Right ventricle myocardium inferior (tissue), 1 donor: Measurements from ENCODE around the gene VPS11. TPM values are rescaled to one million over a fixed set of nuclear protein-coding genes. Genes with fewer than 3 reads are reported as not detected.
"Not testable (repeated sequence)": the region's sequence is repeated elsewhere in the genome, so short reads cannot be mapped to it uniquely, and the experiment has no call there.

Experiments
- ATAC-seq: fragments of 200-7000 bp; cut with Tn5 transposase; one replicate; pipeline ENCODE4 v1.9.1; 2020; ENCODE audit warnings: mild to moderate bottlenecking, moderate library complexity
- DNase-seq: peaks from one replicate; pipeline ENCODE4 v3.0.0; 2021; ENCODE audit errors: missing footprints
- intact Hi-C: fragments of 100-400 bp; cut with DNase I; formaldehyde crosslinking; loops from one replicate; pipeline ENCODE4 v1.11.0; 2022
- total RNA-seq: library from RNA; stranded (reverse); fragmentation: NEBNext Ultra II Directional; extraction: Animal tissue kit (Norgen Biotek cat#: 25700); gene quantifications from one replicate; pipeline ENCODE4 v1.2.1, GENCODE V29; 2021
- donor health status: DM: no; HTN: yes; CAD: no; lungs with severe emphysema.

The VPS11 gene
- total RNA-seq, 1 donor from 2014 or later, result 19.3 TPM

GRCh38 chr11:119095066-119095880 lies 27.7 kb downstream of the VPS11 start:
- ATAC-seq (peak; percentile 97), DNase-seq (peak; percentile 98)
- intact Hi-C loops, result no loop called here

- intact Hi-C loops, result loop anchor here (5.0 kb wide), 1 partner anchor 172 kb away; the partner anchor contains the start of gene BCL9L
- no peak for ATAC-seq
- no peak for DNase-seq
Observed at GRCh38 chr11:119099711-119100110, 32.1 kb downstream of the VPS11 start.

GRCh38 chr11:119100246-119100970 lies 32.8 kb downstream of the VPS11 start:
- intact Hi-C loops, result loop anchor here (5.0 kb wide), 1 partner anchor 173 kb away; the partner anchor contains the start of gene BCL9L
- ATAC-seq, result no peak
- DNase-seq, result no peak

GRCh38 chr11:119100994-119101758 lies 33.6 kb downstream of the VPS11 start:
- intact Hi-C loops, result loop anchor here (5.0 kb wide), 1 partner anchor 174 kb away; the partner anchor contains the start of gene BCL9L
- no peak for ATAC-seq
- DNase-seq, result no peak

- DNase-seq (peak; percentile 94), ATAC-seq (peak; percentile 97)
- intact Hi-C loops, result loop anchor here (2.0 to 5.0 kb wide), 2 partner anchors 71 to 175 kb away; partner anchors contain the start of genes BCL9L and SLC37A4
Observed at GRCh38 chr11:119101759-119102423, 34.3 kb downstream of the VPS11 start, which contains the start of gene DPAGT1. Gene DPAGT1 (minus strand): TSS chr11:119101853. CDS start chr11:119101655, 198 bp downstream.

GRCh38 chr11:119103161-119103664 lies 35.6 kb downstream of the VPS11 start:
- ATAC-seq, DNase-seq: not testable (repeated sequence)
- intact Hi-C loops, result loop anchor here (2.0 to 5.0 kb wide), 2 partner anchors 72 to 176 kb away; partner anchors contain the start of genes BCL9L and SLC37A4

- DNase-seq, result no peak
- intact Hi-C loops, result loop anchor here (2.0 to 5.0 kb wide), 2 partner anchors 73 to 176 kb away; partner anchors contain the start of genes BCL9L and SLC37A4
- no peak for ATAC-seq
Observed at GRCh38 chr11:119103793-119104192, 36.2 kb downstream of the VPS11 start.

GRCh38 chr11:119106564-119107537 lies 39.2 kb downstream of the VPS11 start, which contains the start of gene C2CD2L:
Gene C2CD2L (plus strand): TSS chr11:119107344. CDS start chr11:119107742, 398 bp downstream.
- DNase-seq (peak; percentile 96), ATAC-seq (peak; percentile 95)
- intact Hi-C loops, result loop anchor here (2.0 to 5.0 kb wide), 3 partner anchors 14 to 215 kb away; partner anchors contain the start of gene HINFP

GRCh38 chr11:119107538-119108145 lies 40.0 kb downstream of the VPS11 start:
- peak; percentile 69 for DNase-seq
- intact Hi-C loops, result loop anchor here (2.0 to 5.0 kb wide), 3 partner anchors 13 to 215 kb away; partner anchors contain the start of gene HINFP
- ATAC-seq, result peak; percentile 20

- DNase-seq (peak; percentile 75), ATAC-seq (no peak)
- intact Hi-C loops, result loop anchor here (5.0 kb wide), 2 partner anchors 89 to 214 kb away; no protein-coding TSS in a partner anchor
Observed at GRCh38 chr11:119108146-119108856, 40.7 kb downstream of the VPS11 start.

- DNase-seq, result no peak
- ATAC-seq, result no peak
- intact Hi-C loops, result loop anchor here (5.0 kb wide), 2 partner anchors 88 to 213 kb away; no protein-coding TSS in a partner anchor
Observed at GRCh38 chr11:119108857-119109221, 41.2 kb downstream of the VPS11 start.

GRCh38 chr11:119109843-119110242 lies 42.2 kb downstream of the VPS11 start:
- ATAC-seq (no peak), DNase-seq (no peak)
- intact Hi-C loops, result loop anchor here (5.0 kb wide), 2 partner anchors 87 to 212 kb away; no protein-coding TSS in a partner anchor

GRCh38 chr11:119110439-119110838 lies 42.8 kb downstream of the VPS11 start:
- no peak for ATAC-seq
- intact Hi-C loops, result no loop called here
- no peak for DNase-seq

GRCh38 chr11:119111361-119111925 lies 43.8 kb downstream of the VPS11 start:
- DNase-seq, result no peak
- intact Hi-C loops, result no loop called here
- ATAC-seq, result no peak
